ENCODE measurements around the gene SPOCK1. TPM values are rescaled to one million over a fixed set of nuclear protein-coding genes. Genes with fewer than 3 reads are reported as not detected.

Gene SPOCK1
- total and polyA plus RNA-seq, 9 of the 15 experiments (the other 6 are each of a cell fraction or from before 2014, with no cell fraction given) = 0.01 to 0.35 (median 0.04) TPM; not detected in 6

- Histone ChIP-seq H4K20me1 (replicated peaks; ENCODE audit: control insufficient read depth, insufficient read depth, low read length) (no peaks in the 10 kb centered on the region), H2AFZ (ENCODE audit: low read depth, low read length) (no peak overlapping the region), H3K9me3 (replicated peaks; ENCODE audit: control insufficient read depth, insufficient read depth, low read depth, low read length) (no peaks in the 10 kb centered on the region), H3K4me3 (no peak overlapping the region), H3K4me1 (replicated peaks in 1 of 2; ENCODE audit: control insufficient read depth in 2 of 2, insufficient read depth in 2 of 2, low read length in 2 of 2) (no peaks in the 10 kb centered on the region), H3K9me1 (ENCODE audit: control insufficient read depth, insufficient read depth, low read length) (peaks cover 3% of the 10 kb centered on the region), H3K79me2 (ENCODE audit: control insufficient read depth, insufficient read depth, low read length) (no peaks in the 10 kb centered on the region), H3K4me2 (ENCODE audit: insufficient read depth, low read length) (no peak overlapping the region), H3K9ac (ENCODE audit: insufficient read depth in 1 of 2, low read depth in 2 of 2, low read length in 2 of 2) (no peak overlapping the region), H3K27ac (ENCODE audit: extremely low read depth, low read depth, low read length) (no peak overlapping the region), H3K27me3 (ENCODE audit: control insufficient read depth in 2 of 2, insufficient read depth in 2 of 2, low read length in 2 of 2) (peaks cover 0 to 12% of the 10 kb centered on the region in 2 experiments; a peak in 2 of 5 replicates), H3K36me3 (ENCODE audit: control insufficient read depth, insufficient read depth, low read length) (no peaks in the 10 kb centered on the region)
- 1% methylated on average over 6 of the region's 6 CpGs for WGBS (ENCODE audit: insufficient coverage, low coverage, missing lambda C conversion rate)
- DNase-seq (ENCODE audit: extremely low read depth in 1 of 4, low spot score in 3 of 4) (no peak), ATAC-seq (no peak), FAIRE-seq (no peak)
- CTCF ChIA-PET (ENCODE audit: low intra/inter-chr PET ratio) = no interaction called here
- intact Hi-C loops (cut with micrococcal nuclease) = no loop called here
- in situ Hi-C loops (cut with MboI) = no loop called here
- TF ChIP-seq TAF15 (IDR thresholded peaks at IDR 0.05; ENCODE audit: low read depth, low read length) = no peak
- TF ChIP-seq ZNF778 (CRISPR knock-in tag; IDR thresholded peaks at IDR 0.05) = no peak
- TF ChIP-seq GABPB1 (CRISPR knock-in tag; IDR thresholded peaks at IDR 0.05) = no peak
- TF ChIP-seq NR0B1 (IDR thresholded peaks at IDR 0.05; ENCODE audit: partially characterized antibody) = no peak
- TF ChIP-seq COPS2 (conservative IDR thresholded peaks at IDR 0.05) = no peak
- TF ChIP-seq NEUROD1 (IDR thresholded peaks at IDR 0.05; ENCODE audit: borderline replicate concordance, low read depth, low read length, partially characterized antibody) = no peak
- TF ChIP-seq CHAMP1 (IDR thresholded peaks at IDR 0.05) = no peak
- no peak for TF ChIP-seq ZBTB34 (CRISPR knock-in tag; IDR thresholded peaks at IDR 0.05)
- TF ChIP-seq MEF2D (tag; conservative IDR thresholded peaks at IDR 0.05; ENCODE audit: low read depth) = no peak
- TF ChIP-seq ZNF347 (CRISPR knock-in tag; IDR thresholded peaks at IDR 0.05; ENCODE audit: low read depth) = no peak
- TF ChIP-seq THRB (CRISPR knock-in tag; conservative IDR thresholded peaks at IDR 0.05) = no peak
- POLR2A ChIA-PET = no interaction called here
- BruUV-seq (replicated peaks) = no TSS peak
Observed at GRCh38 chr5:137368651-137369050, 130.5 kb downstream of the SPOCK1 start.
